Measurements from ENCODE around the gene MRPS11. TPM values are rescaled to one million over a fixed set of nuclear protein-coding genes. Genes with fewer than 3 reads are reported as not detected.

MRPS11 gene
- total RNA-seq, result 39.2 and 59.8 TPM in 2 replicates

DNA sequence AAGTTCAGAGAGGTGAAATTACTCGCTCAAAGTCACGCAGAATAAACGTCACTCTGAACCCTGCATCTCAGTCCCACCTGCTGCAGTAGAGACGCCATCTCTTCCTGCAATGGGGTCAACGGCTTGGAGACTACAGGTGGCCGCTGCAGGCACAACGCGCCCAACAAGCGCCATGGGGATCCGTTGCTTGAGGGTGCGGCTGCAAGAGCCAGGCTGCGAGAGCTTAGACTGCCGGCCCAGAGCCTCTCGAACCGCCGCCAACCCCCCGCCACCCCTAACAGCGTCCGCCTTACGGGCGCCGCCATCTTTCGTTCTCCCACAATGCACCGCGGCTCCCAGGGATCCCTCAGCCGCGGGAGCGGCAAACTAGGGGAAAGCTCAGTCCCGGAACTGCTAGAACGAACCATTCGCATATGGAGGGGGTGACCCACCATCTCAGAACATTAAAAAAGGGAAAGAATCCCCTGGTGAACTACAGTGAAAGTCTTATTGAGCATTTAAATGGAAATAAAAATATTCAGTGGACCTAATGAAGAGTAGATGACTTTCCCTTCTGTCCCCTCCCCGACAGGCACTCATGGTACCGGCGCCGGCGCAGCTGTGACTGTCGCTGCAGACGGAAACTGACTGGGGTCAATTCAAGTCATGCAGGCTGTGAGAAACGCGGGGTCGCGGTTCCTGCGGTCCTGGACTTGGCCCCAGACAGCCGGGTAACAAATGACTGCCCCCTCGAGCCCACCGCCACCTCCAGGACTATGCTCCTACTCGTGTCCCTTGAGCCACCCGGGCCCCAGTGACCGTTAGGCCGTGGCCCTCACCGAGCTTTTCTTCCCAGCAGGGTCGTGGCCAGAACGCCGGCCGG lies at the start of gene MRPS11, which contains the start of gene MRPL46:
Gene MRPS11, plus strand, starts transcription at position 636 of the 862 bp plus-strand sequence. Its CDS starts 10 bp downstream, at position 646.
Gene MRPL46, minus strand, starts transcription at position 316 of the 862 bp plus-strand sequence. Its CDS starts 11 bp downstream, at position 305.

Other genes with a start within 250 kb of the MRPS11 start
- gene NTRK3, start 211.0 kb upstream of the MRPS11 start, total RNA-seq, result not detected in 2 replicates
- gene MRPL46, start 320 bp upstream of the MRPS11 start, total RNA-seq, result 9.7 and 15.4 TPM in 2 replicates
- 1.5 and 2.5 TPM in 2 replicates for gene DET1, start 79.0 kb downstream of the MRPS11 start, total RNA-seq
- gene AEN, start 153.6 kb downstream of the MRPS11 start, total RNA-seq, result 51.0 and 80.6 TPM in 2 replicates
- 9.9 and 51.7 TPM in 2 replicates for gene ISG20, start 171.3 kb downstream of the MRPS11 start, total RNA-seq

Data from bladder microvascular endothelial cell (primary cell).